HUES6 (cell line): ENCODE results near the gene DPP10.

Source experiments
- H3K27ac ChIP-seq: 2 replicates; pipeline ENCODE4 v1.7.0; 2013; ENCODE audit warnings: low read depth, mild to moderate bottlenecking, low read length, inconsistent platforms
- H3K27me3 ChIP-seq: 2 replicates; pipeline ENCODE4 v1.6.1; 2013; ENCODE audit warnings: low read length; ENCODE audit not compliant: control insufficient read depth, insufficient read depth
- H3K36me3 ChIP-seq: 2 replicates; pipeline ENCODE4 v1.6.1; 2013; ENCODE audit warnings: low read length; ENCODE audit not compliant: control insufficient read depth, insufficient read depth
- H3K4me1 ChIP-seq: 2 replicates; pipeline ENCODE4 v1.6.1; 2013; ENCODE audit warnings: low read length; ENCODE audit not compliant: control insufficient read depth, insufficient read depth
- H3K4me3 ChIP-seq: 2 replicates; pipeline ENCODE4 v1.5.1; 2013; ENCODE audit warnings: low read depth, low read length
- H3K9ac ChIP-seq: one replicate; pipeline ENCODE4 v1.6.1; 2013; ENCODE audit warnings: mild to moderate bottlenecking, low read length
- H3K9me3 ChIP-seq: 2 replicates; pipeline ENCODE4 v1.6.1; 2013; ENCODE audit warnings: low read depth, low read length; ENCODE audit not compliant: control insufficient read depth, insufficient read depth

Gene DPP10

DNA sequence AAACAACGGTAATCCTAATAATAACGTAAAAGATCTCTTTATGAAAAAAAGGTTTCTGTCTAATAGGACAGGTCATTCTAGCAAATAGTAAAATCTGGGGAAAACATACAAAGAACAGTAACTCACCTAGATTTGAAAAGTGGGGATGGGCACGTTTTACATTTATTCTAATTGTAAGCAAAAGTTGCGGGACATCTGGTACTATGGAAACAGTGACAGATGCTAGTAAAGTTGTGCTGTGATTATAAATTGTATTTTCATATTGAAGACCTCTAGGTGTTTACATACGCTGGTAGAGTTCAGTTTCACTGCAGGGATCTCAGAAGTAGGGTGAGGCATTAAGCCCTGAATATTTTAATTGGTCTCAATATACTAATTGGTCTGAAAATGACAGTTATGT lies 422.5 kb downstream of the DPP10 start:
- Histone ChIP-seq H3K36me3 (no peaks in the 10 kb centered on the region), H3K27me3 (no peaks in the 10 kb centered on the region), H3K4me3 (no peak overlapping the region), H3K9ac (no peak overlapping the region), H3K27ac (no peak overlapping the region), H3K9me3 (no peaks in the 10 kb centered on the region), H3K4me1 (no peaks in the 10 kb centered on the region)

DNA sequence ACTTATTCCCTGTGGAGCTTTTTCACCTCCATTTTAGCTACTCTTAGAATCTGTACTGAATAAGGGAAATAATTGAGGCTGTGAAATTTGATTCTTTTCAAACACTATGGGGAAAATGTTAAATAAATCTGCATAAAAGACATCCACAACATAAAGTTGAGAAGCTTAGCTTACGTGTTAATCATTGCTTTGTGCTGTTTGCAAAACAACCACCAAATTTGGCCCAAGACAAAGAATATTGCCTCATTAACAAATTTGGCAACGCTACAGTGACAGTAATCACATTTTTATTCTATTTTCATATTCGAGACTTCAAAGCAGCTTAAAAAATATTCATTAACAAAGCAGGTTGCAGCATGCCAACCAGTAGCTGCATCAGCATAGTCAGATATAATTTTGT lies 437.6 kb downstream of the DPP10 start:
- H3K4me3 ChIP-seq: no peak overlapping the region
- H3K4me1 ChIP-seq: no peaks in the 10 kb centered on the region
- no peak overlapping the region for H3K9ac ChIP-seq
- no peak overlapping the region for H3K27ac ChIP-seq
- no peaks in the 10 kb centered on the region for H3K36me3 ChIP-seq
- no peaks in the 10 kb centered on the region for H3K27me3 ChIP-seq
- H3K9me3 ChIP-seq: no peaks in the 10 kb centered on the region

- no peaks in the 10 kb centered on the region for H3K36me3 ChIP-seq
- H3K4me3 ChIP-seq: no peak overlapping the region
- no peaks in the 10 kb centered on the region for H3K4me1 ChIP-seq
- H3K9me3 ChIP-seq: no peaks in the 10 kb centered on the region
- no peak overlapping the region for H3K9ac ChIP-seq
- no peaks in the 10 kb centered on the region for H3K27me3 ChIP-seq
- H3K27ac ChIP-seq: no peak overlapping the region
Observed at GRCh38 chr2:114919985-114920384, 477.5 kb downstream of the DPP10 start.

DNA sequence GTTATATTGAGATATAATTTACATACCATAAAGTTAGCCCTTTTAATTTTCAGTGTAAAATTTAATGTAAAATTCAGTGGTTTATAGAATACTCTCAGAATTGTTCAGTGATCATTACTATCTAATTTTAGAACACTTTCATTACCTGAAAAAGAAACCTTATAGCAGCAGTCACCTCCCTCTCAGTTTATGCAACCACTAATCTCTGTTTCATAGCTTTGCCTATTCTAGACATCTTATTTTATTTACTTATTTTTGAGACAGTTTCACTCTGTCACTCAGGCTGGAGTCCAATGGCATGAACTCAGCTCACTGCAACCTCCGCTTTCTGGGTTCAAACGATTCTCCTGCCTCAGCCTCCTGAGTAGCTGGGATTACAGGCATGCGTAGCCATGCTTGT lies 479.6 kb downstream of the DPP10 start:
- Histone ChIP-seq H3K4me3 (no peak overlapping the region), H3K27me3 (no peaks in the 10 kb centered on the region), H3K9ac (no peak overlapping the region), H3K9me3 (peaks cover 2% of the 10 kb centered on the region; the same call in 1 of the 2 replicates), H3K36me3 (no peaks in the 10 kb centered on the region), H3K4me1 (no peaks in the 10 kb centered on the region), H3K27ac (no peak overlapping the region)

DNA sequence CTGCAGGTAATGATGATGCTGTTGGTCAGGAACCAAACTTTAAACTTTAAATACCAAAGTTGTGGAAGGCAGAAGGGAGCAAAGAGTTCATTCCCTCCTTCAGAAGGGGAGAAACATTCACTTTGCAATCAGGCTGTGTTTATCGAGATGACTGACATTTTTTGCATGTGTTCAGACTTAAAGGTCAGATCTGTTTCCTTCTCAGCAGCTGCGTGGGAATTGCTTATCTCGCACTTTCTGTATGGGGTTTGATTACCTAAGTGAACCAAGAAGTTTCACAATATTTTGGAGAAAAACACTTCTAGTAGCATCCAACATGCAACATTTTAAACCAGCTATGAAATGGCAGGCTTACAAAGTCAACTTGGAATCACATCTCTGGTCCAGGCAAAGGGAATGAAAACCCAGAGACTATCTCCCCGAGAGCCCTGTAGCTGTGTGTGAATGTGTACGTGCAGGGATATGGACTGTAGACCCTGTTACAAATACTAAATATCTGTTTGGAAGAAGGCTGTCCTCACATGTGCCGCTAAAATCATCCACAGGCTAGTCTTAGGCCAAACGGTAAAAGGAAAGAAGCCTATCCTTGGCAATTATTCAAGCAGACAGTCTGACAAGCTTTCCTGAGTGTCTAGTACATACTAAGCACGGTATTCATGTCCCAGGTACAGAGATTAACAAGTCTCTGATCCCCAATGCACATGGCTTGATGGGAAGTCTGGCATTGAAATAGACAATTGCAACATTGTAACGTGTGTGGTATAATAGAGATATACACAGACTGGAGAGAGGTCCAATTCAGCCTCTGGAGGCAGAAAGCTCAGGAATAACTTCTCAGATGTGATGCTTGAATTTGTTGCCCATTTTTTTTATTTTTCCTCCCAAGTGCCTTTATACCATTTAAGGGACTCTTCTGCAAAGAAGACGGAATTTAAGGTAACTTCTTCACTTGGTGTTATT lies 483.1 kb downstream of the DPP10 start:
- Histone ChIP-seq H3K36me3 (no peaks in the 10 kb centered on the region), H3K9me3 (peaks cover 30% of the 10 kb centered on the region), H3K4me3 (no peak overlapping the region), H3K9ac (no peak overlapping the region), H3K27ac (no peak overlapping the region), H3K27me3 (no peaks in the 10 kb centered on the region), H3K4me1 (no peaks in the 10 kb centered on the region)

- no peaks in the 10 kb centered on the region for H3K27me3 ChIP-seq
Observed at GRCh38 chr2:114926303-114926702, 483.9 kb downstream of the DPP10 start.

GRCh38 chr2:114929225-114929624 lies 486.8 kb downstream of the DPP10 start:
- peaks cover 32% of the 10 kb centered on the region for H3K9me3 ChIP-seq
- no peaks in the 10 kb centered on the region for H3K36me3 ChIP-seq
- H3K4me1 ChIP-seq: no peaks in the 10 kb centered on the region
- H3K4me3 ChIP-seq: no peak overlapping the region
- H3K27ac ChIP-seq: no peak overlapping the region
- H3K9ac ChIP-seq: no peak overlapping the region
- H3K27me3 ChIP-seq: no peaks in the 10 kb centered on the region

More at GRCh38 chr2:114926303-114926702, 483.9 kb downstream of the DPP10 start:
- no peaks in the 10 kb centered on the region for H3K36me3 ChIP-seq
- H3K4me1 ChIP-seq: no peaks in the 10 kb centered on the region
- no peak overlapping the region for H3K27ac ChIP-seq
- no peak overlapping the region for H3K9ac ChIP-seq
- no peak overlapping the region for H3K4me3 ChIP-seq
- peaks cover 30% of the 10 kb centered on the region for H3K9me3 ChIP-seq

- Histone ChIP-seq H3K4me1 (no peaks in the 10 kb centered on the region), H3K27ac (no peak overlapping the region), H3K4me3 (no peak overlapping the region), H3K9me3 (peaks cover 17% of the 10 kb centered on the region), H3K27me3 (no peaks in the 10 kb centered on the region), H3K9ac (no peak overlapping the region), H3K36me3 (no peaks in the 10 kb centered on the region)
Observed at GRCh38 chr2:114933671-114934241, 491.3 kb downstream of the DPP10 start.

GRCh38 chr2:114935031-114935430 lies 492.6 kb downstream of the DPP10 start:
- no peaks in the 10 kb centered on the region for H3K27me3 ChIP-seq
- no peak overlapping the region for H3K4me3 ChIP-seq
- no peak overlapping the region for H3K27ac ChIP-seq
- H3K9me3 ChIP-seq: peaks cover 7% of the 10 kb centered on the region; the same call in 1 of the 2 replicates
- no peaks in the 10 kb centered on the region for H3K4me1 ChIP-seq
- no peak overlapping the region for H3K9ac ChIP-seq
- H3K36me3 ChIP-seq: no peaks in the 10 kb centered on the region

DNA sequence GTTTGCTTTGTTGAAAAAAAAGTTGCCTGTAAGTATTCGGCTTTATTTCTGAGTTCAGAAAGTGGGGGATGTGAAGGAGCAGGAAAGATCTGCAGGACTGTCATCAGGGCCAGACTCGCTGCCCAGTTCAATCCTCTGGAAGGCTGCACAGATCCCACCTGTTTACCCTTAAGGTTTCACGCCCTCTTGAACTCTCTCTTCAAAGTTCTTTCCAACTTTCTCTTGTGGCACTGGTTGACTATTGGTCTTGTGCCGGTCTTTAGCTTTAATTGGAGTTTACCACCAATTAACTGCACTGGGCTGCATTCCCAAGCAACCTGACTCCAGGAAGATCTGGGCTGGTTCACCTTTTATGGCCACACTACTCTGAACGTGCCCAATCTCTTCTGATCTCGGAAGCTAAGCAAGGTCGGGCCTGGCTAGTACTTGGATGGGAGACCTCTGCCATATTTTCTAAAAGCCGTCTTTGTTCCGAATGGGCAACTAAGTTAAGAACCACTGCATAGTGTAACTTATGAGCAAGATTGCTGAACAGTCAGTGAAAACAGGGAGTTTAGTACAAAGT lies 495.0 kb downstream of the DPP10 start:
- Histone ChIP-seq H3K4me3 (no peak overlapping the region), H3K9me3 (0 out of 2 replicates have a peak, but pooled peaks cover 3% of the 10 kb centered on the region)

More for the DNA sequence above, 495.0 kb downstream of the DPP10 start:
- no peaks in the 10 kb centered on the region for H3K36me3 ChIP-seq
- H3K9ac ChIP-seq: no peak overlapping the region
- H3K4me1 ChIP-seq: no peaks in the 10 kb centered on the region
- no peak overlapping the region for H3K27ac ChIP-seq
- H3K27me3 ChIP-seq: no peaks in the 10 kb centered on the region
